Kidney capillary endothelial cell (primary cell): ENCODE results near the gene UBL3.

ENCODE experiments used
- DNase-seq: peaks from one replicate; pipeline ENCODE4 v3.0.0-alpha.2; 2018; ENCODE audit warnings: low spot score

The UBL3 gene

GRCh38 chr13:29758531-29759114, 91.8 kb downstream of the UBL3 start:
- DNase-seq, result no peak

GRCh38 chr13:29756506-29756905, 93.9 kb downstream of the UBL3 start:
- DNase-seq, result no peak

GRCh38 chr13:29754473-29754806, 96.0 kb downstream of the UBL3 start:
- DNase-seq, result no peak

DNA sequence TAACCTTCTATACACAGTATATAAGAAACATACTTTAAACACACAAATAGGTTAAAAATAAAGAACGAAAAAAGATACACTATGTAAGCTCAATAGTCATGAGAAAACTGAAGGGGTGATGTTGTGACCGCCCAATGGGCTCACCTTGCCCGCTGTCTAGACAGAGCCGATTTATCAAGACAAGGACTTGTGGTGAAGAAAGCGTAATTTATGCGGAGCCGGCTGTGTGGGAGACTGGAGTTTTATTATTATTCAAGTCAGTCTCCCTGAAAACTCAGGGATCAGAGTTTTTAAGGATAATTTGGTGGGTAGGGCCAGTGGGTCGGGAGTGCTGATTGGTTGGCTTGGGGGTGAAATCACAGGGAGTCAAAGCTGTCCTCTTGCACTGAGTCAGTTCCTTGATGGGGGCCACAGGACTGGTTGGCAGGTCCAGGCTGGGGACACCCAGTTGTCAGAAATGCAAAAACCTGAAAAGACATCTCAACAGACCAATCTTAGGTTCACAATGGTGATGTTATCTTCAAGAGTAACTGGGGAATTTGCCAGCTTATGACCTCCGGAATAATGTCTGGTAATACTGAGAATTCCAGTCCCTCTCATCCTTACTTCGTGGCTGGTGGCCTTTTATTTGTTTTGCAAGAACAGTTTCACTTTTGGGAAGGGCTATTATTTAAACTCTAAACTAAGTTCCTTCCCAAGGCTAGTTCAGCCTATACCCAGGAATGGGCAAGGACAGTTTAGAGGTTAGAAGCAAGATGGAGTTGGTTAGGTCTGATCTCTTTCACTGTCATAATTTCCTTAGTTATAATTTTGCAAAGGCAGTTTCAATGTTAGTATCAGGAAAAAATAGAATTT, 96.6 kb downstream of the UBL3 start:
- DNase-seq, result no peak

- no peak for DNase-seq
These were observed 98.2 kb downstream of the UBL3 start for GRCh38 chr13:29752175-29752574.

DNA sequence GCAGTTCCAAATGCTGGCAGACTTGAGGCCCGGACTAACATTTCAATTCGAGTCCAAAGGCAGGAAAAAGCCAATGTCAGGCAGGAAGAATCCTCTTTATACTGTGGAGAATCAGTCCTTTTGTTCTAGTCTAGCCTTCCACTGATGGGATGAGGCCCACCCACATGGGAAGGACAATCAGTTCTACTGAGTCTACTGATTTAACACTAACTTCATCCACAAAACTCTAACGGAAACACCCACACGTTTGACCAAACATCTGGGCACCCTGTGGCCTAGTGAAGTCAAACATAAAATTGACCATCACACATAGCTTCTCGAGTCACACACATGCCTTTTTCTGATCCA, 100.3 kb downstream of the UBL3 start:
- DNase-seq, result no peak

GRCh38 chr13:29749401-29750182, 100.8 kb downstream of the UBL3 start:
- DNase-seq, result no peak

- no peak for DNase-seq
These were observed 102.3 kb downstream of the UBL3 start for GRCh38 chr13:29748097-29748496.

- no peak for DNase-seq
These were observed 104.2 kb downstream of the UBL3 start for GRCh38 chr13:29746148-29746677.

GRCh38 chr13:29745704-29746103, 104.7 kb downstream of the UBL3 start:
- DNase-seq, result no peak

DNA sequence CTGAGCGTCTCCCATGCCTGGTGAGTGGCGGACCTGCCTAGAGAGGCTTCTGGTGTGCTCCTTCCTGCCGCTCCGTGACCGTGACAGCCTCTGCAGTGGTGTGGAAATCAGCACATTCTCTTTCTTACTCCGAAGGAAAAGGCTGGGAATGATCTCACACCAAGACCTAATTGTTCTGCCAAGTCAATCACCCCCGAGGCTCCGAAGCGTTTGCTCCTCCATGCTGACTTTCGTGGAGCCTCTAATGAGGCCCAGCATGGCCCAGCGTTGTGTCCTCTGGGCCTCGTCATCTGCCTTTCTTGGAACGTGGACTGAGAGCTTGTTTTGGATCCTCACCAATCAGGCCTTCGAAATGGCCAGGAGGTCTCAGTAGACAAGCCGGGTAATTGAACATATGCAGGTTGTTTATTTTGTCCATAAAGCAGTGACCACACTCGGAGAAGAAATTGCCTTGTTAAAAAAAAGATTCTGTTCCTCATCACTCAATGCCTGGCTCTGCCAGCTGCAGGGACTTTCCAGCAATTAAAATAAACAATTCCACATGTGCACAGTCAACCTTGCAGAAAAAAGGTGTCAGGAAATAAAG, 107.1 kb downstream of the UBL3 start:
- DNase-seq, result no peak

GRCh38 chr13:29740961-29741360, 109.5 kb downstream of the UBL3 start:
- DNase-seq, result no peak

DNA sequence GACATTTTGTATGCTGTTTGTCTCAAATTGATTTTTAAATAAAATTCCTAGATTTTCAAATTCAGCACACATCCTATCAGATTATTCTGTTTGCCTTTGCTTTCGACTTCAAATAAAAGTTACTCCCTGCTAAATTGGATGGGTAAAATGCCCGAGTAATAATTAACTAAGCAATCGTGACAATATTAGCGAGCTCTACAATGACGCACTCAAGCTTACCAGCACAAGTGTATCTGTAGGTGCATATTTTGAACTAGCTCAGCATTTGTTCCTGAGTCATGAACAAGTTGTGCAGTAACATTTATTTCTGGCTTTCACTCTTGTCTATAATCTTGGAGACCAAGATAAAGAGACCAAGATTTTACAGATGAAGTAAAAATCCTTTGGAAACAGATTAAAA, 113.4 kb downstream of the UBL3 start:
- no peak for DNase-seq

GRCh38 chr13:29733147-29733611, 117.2 kb downstream of the UBL3 start:
- DNase-seq, result no peak

- no peak for DNase-seq
These were observed 120.2 kb downstream of the UBL3 start for GRCh38 chr13:29730253-29730652.

DNA sequence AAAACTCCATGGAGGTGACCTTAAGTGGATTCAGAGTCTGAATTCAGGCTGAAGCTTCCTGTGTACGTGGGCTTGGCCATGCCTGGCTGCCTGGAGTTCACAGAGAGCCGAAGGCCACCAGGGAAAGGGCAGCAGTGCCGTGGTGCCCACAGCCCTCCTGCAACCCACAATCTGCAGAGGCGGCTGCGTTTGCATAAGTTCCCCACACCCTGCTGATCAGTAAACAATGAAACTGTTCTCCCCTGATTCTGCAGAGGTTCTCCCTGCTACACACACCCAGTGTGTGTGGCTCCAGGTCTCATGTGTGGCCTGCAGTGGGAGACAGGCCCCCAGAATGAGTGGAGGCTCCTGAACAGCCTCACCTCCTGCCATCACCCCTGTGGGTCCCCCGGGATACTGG, 128.0 kb downstream of the UBL3 start:
- DNase-seq, result no peak

DNA sequence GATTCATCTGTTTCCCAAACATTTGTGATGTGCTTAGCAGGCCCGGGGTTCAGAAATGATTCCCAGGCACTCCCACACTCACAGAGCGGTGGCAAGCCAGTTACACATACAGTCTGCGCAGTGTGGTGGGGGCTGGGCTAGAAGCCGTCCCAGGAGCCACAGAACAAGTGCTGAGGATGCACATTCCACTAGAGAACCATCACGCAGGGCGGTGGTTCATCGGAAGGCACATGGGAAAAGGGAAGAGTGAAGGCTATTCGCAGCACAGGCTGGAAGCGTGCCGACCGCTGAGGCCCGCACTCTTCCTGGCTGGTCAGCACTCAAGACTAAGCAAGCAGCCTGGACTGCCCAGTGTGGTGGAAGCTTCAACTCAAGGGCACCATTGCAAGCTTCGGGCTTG, 128.7 kb downstream of the UBL3 start:
- no peak for DNase-seq

DNA sequence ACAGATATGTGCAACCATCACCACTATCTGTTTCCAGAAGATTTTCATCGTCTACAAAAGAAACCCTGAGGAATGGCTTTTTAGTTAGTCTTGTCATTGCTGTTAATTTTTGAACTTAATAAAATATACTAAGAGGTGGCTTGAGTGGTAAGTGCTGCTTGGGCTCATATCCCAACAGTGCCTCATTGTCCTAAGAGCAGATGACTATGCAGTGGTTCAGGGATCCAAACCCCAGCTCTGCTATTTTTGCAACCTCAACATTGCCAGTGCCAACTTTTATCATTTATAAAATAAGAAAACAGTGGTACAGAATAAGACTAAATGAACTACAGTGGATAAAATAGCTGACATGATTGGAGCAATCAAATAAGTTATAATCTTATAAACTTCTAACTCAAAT, 131.7 kb downstream of the UBL3 start:
- no peak for DNase-seq

GRCh38 chr13:29716493-29716892, 133.9 kb downstream of the UBL3 start:
- DNase-seq, result no peak
